Transverse colon (tissue), 4 donors: ENCODE measurements around the gene PRSS27.

Experiments
- EP300 ChIP-seq: sonication (generic); formaldehyde crosslinking; IDR thresholded peaks from one replicate; pipeline ENCODE4 v1.6.1; 2017; ENCODE audit warnings: antibody characterized with exemption, low read depth
- POLR2A ChIP-seq: fragments of 450-650 bp; IDR thresholded peaks from one replicate; pipeline ENCODE4 v1.6.1; 2016; ENCODE audit warnings: antibody characterized with exemption, mild to moderate bottlenecking, moderate library complexity
- POLR2AphosphoS5 ChIP-seq, 3 donors: sonication (generic); formaldehyde crosslinking; IDR thresholded peaks; one replicate each; pipeline ENCODE4 v1.6.1; 2016; ENCODE audit warnings: antibody characterized with exemption in 3 of 3
- TF ChIP-seq, protein P1 (sequence below), 5 experiments: fragments of 200-600 bp in 3 of 5; fragments of 450-650 bp in 2 of 5; sonication (generic) in 3 of 5; IDR thresholded peaks; 1 replicate in 2 of 5; 2 replicates in 3 of 5; pipeline ENCODE4 v1.5.1; 2016 to 2017; ENCODE audit warnings: antibody characterized with exemption in 5 of 5, inconsistent platforms in 3 of 5, mild to moderate bottlenecking in 2 of 5, moderate library complexity in 1 of 5

DNA sequence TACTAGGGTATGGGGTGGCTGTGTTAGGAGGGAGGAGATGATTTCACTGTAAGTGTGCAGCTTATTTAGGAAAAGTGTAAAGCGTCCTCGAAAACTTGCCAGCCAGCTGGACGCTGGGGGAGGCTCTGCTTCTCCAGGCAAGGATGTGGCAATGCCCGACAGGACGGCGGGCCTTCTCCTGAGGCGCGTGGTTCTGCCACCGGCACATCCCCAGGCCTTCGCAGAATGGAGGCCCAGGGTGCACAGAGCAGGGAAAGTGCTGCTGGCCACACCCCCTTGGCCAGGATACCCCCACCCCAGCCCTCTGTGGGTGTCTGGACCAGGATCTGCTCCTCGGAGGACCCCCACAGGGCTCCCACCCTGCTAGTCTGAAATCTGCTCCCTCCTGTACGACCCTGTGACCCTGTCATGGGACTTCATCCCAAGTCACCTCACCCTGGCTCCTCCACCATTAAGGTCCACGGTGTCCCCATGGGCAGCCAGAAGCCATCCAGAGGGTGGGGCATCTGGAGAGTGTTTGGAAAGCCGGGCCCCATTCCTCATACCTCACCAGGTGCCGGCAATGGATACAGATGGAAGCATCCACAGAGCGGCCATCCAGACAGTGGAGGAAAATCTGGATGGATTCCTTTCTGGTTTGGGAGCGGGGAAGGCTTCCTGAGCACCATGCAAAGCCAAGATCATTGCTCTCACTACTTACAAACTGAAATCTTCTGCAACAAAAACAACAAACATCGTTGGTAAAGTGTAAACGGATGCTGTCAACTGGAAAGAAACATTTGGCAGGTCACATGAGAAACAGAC lies 23.2 kb upstream of the PRSS27 start:
- TF ChIP-seq EP300 (no peak), POLR2A (no peak), POLR2AphosphoS5 (IDR thresholded peaks at IDR 0.05) (no peak)
- TF ChIP-seq, protein P1, sequence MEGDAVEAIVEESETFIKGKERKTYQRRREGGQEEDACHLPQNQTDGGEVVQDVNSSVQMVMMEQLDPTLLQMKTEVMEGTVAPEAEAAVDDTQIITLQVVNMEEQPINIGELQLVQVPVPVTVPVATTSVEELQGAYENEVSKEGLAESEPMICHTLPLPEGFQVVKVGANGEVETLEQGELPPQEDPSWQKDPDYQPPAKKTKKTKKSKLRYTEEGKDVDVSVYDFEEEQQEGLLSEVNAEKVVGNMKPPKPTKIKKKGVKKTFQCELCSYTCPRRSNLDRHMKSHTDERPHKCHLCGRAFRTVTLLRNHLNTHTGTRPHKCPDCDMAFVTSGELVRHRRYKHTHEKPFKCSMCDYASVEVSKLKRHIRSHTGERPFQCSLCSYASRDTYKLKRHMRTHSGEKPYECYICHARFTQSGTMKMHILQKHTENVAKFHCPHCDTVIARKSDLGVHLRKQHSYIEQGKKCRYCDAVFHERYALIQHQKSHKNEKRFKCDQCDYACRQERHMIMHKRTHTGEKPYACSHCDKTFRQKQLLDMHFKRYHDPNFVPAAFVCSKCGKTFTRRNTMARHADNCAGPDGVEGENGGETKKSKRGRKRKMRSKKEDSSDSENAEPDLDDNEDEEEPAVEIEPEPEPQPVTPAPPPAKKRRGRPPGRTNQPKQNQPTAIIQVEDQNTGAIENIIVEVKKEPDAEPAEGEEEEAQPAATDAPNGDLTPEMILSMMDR (IDR thresholded peaks at IDR 0.05) = no peak
